IPS DF 4.7 (cell line): ENCODE results near the gene RPL36.
"Not testable (repeated sequence)": the region's sequence is repeated elsewhere in the genome, so short reads cannot be mapped to it uniquely, and the experiment has no call there.

Experiments used
- DNase-seq: peaks from one replicate; pipeline ENCODE4 v3.0.0-alpha.2; 2013; ENCODE audit warnings: low spot score; ENCODE audit errors: extremely low read depth

RPL36 gene

GRCh38 chr19:5673752-5674151 lies 16.3 kb upstream of the RPL36 start:
- no peak for DNase-seq

DNA sequence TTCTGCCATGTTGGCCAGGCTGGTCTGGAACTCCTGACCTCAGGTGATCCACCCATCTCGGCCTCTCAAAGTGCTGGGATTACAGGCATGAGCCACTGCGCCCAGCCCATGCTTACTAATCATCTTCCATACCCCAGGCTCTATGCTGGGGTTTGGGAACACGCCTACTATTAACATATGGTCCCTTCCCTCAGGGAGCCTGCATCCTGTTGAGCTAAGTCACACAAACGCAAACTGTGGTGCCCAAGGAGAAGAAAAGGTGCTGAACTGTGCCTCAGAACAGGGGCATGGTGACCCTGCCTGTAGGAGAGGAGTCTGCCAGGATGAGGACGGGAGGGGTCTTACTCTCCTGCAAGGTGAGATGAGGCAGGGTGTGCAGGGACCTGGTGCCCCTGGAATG lies 15.4 kb upstream of the RPL36 start:
- no peak for DNase-seq

DNA sequence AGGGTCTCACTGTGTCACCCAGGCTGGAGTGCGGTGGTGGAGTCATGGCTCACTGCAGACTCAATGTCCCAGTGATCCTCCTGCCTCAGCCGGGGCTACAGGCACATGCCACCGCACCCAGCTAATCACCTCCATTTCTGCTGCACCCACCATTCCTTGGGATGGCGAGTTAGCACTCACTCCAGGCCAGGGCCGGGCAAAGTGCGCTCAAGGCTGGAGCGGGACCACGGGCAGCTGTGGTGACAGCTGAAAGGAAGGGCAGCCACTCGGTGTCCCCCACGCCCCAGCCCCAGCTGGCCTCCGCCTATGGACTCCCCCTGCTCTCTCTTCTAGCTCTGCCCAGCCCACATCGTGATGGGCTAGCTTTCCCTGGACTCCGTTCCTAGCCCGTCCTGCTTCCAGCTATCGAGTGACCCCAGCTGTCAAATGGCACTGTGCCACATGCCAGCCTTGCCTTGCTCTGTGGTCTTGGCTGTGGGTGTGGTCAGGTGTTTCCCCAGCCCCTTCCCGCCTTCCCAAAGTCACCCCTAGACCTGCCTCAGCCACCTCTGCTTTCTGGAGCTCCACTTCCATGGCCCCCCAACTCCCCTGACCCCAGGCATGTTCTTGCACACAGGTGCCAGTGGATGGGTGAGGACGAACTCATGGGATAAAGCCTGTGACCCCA lies 13.9 kb upstream of the RPL36 start:
- DNase-seq: no peak

DNA sequence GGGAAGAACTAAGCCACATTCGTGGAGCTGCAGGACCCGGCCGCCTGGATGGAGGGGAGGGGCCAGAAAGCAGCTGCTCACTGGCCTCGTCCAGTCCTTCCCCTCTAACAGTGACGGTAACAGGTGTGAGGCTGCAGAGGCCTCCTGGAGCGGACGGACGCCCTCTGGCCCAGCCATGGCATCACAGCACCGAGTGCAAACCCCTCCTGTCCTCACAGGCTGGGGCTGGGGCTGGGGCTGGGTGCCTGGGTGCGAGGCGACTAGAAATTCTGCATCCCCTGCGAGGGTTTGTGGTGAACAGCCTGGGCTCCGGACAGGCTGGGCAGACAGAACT lies 13.4 kb upstream of the RPL36 start:
- no peak for DNase-seq

DNA sequence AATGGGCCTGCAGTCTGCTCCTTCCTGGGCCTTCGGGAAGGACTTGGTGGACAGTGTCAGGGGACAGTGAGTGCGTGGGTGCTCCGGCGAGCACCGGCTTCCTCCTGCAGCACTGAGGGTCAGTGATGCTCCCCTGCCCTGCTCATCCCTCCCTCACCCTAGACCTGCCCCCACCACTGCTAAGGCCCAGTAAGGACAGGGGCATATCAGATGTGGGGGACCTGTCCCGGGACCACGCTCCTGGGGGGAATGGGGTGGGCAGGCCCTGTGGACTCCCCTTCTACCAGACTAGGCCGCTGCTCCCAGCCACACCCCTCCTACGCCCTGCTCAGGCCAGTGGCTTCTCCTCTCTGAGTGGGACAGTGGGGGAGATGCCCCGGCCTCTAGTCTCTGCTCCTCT lies 13.0 kb upstream of the RPL36 start:
- no peak for DNase-seq

DNA sequence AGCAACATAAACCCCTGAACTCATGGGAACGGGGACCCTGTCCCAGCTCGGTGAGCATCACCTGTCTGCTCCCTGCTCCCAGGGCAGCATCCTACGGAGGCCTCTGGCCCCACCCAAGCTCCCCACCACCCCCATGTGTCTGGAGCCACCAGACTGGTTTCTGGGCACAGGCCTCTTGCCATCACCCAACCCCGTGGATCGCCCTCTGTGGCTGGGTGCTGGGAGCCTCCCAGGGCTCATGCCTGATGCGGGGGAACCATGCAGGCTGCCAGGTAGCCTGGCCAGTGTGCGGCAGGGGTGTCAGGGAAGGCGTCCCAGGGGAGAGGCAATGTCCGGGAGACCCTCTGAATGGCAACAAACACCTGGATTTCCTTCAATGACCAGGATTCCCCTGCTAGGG lies 12.5 kb upstream of the RPL36 start:
- no peak for DNase-seq

DNA sequence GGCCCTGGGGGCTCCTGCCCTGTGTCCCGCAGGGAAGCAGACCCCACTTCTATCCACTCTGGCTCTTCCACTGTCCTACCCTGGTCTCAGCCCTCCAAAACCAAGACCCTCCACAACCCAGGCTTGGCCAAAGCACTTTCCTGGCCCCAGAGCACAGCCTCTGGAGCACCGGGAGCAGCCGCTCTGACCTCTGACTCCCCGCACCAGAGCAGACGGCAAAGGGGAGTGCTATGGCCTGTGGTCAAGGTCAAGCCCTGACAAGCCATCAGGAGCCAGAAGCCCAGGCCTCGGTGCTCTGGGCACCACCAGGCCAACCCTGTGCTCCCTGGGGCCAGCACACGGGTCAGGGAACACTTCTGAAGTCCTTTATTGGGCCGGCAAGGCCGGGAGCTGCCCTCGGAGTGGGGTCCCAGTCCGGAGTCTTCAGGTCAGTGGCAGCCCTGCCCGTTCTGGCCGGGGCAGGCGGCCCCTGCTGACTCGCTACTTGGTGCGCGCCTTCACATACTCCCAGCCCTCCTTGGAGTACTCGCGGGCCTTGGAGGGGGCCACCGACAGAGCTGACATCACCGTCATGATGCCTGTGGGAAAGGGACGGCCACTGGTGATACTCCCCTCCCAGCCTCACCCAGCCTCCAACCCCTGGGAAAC lies 11.9 kb upstream of the RPL36 start:
- no peak for DNase-seq

DNA sequence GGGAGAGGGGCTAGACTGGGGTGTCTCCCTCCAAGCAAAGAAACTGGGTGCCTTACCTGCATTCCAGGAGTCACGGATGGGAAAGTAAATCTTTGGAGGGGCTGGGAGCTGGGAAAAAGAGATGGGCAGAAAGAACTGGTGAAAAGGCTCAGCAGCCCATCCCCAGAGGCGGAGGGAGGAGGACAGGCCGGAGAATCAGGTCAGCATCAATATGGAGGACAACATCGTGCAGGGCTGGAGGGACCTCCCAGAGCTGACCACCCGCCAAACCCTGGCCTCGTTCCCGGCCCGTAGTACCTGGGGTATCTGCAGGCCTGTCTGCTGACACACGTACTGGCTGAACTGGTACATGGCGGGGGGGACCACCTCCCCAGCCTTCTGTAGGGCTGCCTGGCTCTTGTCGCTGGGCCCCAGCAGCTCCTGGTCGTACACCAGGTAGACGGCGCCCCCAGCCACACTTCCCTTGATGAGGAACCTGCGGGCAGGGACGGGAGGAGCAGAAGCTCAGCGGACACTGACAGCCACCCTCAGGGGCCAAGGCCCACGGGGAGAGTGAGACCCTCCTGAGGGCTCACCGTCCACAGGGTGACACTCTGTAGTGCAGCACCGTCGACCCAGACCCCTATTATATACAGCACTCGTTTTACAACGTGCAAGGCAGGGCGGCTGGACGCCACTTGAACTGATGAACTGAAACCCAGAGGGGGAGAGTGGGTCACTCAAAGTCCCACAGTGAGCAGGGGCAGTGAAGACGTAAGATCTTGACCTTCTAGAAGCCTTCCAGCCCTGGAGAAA lies 10.6 kb upstream of the RPL36 start:
- DNase-seq: no peak

DNA sequence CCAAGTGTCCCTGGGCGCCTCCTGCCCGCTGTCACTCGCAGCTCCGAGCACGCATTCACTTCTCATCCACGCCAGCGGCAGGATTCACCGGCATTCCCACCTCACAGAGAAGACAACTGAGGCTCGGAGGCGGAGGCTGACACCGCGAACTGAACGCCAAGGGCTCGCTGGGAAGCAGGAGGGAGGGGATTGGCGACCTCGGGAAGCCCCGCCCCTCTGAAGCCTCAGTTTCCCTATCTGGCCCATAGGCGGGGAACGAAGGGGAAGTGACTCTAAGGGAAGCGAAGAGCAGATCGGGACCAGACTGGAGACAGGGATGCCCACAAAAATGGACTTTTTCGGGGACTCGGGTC lies 10.0 kb upstream of the RPL36 start:
- no peak for DNase-seq

DNA sequence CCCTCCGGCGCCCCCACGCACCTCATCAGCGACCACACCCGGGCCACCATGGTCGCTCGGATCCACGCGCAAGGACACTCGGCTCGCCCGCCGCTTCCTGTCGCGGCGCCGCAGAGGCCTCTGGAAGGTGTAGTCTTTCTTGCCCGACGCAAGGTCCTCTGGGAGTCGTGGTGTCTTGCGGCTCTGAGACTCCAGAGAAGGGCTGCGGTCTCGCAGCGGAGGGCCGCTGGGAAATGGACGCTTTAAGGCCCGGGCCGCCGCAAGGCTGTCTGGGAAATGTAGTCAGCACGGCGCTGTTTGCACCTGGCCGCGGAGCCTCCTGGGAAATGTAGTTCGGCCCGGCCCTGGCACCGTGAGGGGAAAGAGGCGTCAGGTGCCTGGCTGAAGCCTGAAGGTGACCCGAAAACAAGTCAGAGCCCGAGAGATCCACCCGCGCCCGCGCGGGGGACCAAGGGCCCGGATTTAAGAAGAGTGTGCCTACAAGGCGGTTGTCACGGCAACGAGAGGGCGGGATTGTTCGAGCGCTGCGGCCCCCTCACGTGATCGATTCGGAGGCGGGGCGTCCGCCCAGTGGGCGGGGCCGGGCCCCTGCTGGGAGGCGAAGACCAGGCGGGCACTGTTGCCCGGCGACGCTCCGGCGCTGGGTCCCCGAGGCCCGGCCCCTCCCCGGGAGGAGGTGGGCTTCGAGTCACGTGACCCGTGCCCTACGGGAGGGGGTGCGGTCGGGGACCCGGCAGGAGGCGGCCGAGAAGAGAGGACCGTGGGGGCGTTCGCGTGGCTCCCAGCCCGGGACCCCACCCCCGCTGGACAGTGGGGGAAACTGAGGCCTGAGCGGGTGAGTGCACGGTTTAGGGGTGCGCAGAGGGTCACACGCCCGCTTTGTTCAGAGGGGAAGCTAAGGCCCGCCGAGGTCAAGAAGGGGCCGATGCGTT lies 9.4 kb upstream of the RPL36 start, which contains the start of the genes HSD11B1L and MICOS13:
Gene HSD11B1L (plus strand): TSS at position 591 of the 932 bp plus-strand sequence. CDS start 3,806 bp downstream, outside the sequence.
Gene MICOS13 (minus strand): TSS at position 80 of the 932 bp plus-strand sequence. CDS start 30 bp downstream, at position 50.
- DNase-seq: peak; percentile 95

- no peak for DNase-seq
Observed at GRCh38 chr19:5681391-5682106, 8.5 kb upstream of the RPL36 start.

DNA sequence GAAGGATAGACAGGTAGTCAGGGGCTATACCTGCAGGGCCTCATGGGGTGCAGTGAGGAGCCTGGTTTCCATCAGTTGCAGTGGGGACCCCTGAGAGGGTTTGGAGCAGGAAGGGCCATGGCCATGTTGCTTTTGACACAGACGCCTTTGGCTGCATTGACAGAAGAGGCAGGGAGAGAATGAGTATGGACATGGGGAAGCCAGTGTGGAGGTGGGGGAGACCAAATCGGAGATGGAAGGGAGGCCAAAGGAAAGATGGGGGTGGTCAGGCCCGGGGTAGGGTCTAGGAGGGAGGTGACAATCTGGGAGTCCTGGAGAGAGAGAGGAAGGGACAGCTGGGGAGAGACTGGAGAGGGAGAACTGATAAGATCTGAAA lies 8.0 kb upstream of the RPL36 start:
- no peak for DNase-seq

GRCh38 chr19:5683177-5683886 lies 6.8 kb upstream of the RPL36 start:
- DNase-seq: no peak

DNA sequence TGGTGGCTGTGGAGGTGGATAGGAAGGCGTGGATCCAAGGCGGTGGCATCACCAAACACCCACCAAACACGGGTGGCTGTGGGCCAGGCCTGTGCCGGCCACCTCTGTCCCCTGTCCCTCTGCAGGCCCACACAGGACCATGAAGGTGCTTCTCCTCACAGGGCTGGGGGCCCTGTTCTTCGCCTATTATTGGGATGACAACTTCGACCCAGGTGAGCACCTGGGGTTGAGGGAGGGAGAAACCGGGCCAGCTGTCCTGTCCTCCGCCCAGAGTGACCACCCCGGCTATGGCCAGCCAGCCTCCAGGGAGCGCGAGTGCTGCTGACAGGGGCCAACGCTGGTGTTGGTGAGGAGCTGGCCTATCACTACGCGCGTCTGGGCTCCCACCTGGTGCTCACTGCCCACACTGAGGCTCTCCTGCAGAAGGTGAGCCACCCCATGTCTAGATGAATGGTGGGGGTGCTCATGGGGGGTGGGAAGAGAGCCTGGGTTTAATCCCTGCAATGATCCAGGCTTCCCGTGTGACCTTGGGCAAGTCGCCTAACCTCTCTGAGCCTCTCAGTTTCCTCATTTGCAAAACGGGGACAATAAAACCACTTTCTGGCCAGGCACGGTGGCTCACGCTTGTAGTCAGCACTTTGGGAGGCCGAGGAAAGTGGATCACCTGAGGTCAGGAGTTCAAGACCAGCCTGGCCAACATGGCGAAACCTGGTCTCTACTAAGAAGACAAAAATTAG lies 5.2 kb upstream of the RPL36 start:
- no peak for DNase-seq

DNA sequence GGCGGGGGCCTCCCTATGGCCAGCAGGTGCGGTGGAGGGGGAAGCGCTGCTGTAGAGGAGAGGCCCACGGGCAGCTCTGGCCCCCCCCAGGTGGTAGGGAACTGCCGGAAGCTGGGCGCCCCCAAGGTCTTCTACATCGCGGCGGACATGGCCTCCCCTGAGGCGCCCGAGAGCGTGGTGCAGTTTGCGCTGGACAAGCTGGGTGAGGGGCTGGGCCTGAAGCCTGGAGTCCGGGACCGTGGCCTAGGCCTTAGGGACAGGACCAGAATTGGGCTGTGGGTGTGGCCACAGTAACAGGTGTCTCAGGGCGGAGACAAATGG lies 3.8 kb upstream of the RPL36 start:
- no peak for DNase-seq

- peak; percentile 64 for DNase-seq
Observed at GRCh38 chr19:5686647-5687359, 3.3 kb upstream of the RPL36 start.

GRCh38 chr19:5687360-5688198 lies 2.5 kb upstream of the RPL36 start:
- no peak for DNase-seq

DNA sequence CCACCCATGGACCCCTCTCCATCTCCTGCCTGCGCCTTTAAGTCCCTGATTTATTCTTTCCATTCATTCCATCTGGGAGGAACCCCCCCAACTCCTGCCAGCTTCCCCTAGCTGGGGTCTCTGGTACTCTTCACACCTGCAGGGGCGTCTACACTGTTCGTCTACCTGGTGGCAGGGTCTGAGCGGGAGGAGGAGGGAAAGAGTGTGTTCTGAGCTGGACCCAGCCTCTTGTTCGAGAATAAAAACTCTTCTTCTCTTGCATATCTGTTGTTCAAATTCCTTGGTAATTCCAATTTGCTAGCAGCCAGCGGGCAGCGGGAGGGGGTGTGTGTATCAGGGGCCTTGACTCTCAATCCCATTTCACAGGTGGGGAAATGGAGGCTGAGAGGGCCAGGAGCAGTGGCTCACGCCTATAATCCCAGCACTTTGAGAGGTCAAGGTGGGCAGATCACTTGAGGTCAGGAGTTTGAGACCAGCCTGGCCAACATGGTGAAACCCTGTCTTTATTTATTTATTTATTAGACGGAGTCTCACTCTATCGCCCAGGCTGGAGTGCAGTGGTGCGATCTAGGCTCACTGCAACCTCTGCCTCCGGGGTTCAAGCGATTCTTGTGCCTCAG lies 1.7 kb upstream of the RPL36 start:
- not testable (repeated sequence) for DNase-seq
